Raji (cell line): ENCODE data around the gene ACVR1B.

ENCODE experiments used
- POLR2A ChIP-seq: IDR thresholded peaks from 2 replicates; pipeline ENCODE4 v1.6.1; 2011; ENCODE audit warnings: low read depth, low read length, control low read depth; ENCODE audit not compliant: insufficient read depth

Gene ACVR1B

DNA sequence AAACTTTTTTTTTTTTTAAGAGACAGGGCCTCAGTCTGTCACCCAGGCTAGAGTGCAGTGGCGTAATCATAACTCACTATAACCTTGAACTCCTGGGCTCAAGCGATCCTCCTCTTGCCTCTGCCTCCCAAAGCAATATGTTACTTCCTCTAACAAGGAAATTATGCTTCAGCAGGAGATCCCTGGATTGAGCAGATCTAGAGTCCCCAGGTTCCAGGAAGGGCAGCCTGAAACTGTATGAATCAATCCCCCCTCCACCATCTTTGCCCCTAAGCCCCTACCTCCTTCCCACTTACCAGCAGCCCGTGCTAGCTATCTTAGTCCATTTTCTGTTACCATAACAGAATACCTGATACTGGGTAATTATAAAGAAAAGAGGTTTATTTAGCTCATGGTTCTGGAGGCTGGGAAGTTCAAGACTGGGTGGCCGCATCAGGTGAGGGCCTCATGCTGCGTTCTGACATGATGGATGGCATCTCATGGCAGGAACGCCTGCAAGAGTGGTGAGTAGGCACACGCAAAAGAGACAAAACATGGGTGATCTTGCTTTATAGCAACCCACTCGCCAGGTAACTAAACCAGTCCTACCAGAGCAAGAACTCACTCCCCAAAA lies 60.2 kb downstream of the ACVR1B start:
- no peak for TF ChIP-seq POLR2A

- TF ChIP-seq POLR2A, result no peak
These were observed 62.3 kb downstream of the ACVR1B start for GRCh38 chr12:52013626-52014310.

DNA sequence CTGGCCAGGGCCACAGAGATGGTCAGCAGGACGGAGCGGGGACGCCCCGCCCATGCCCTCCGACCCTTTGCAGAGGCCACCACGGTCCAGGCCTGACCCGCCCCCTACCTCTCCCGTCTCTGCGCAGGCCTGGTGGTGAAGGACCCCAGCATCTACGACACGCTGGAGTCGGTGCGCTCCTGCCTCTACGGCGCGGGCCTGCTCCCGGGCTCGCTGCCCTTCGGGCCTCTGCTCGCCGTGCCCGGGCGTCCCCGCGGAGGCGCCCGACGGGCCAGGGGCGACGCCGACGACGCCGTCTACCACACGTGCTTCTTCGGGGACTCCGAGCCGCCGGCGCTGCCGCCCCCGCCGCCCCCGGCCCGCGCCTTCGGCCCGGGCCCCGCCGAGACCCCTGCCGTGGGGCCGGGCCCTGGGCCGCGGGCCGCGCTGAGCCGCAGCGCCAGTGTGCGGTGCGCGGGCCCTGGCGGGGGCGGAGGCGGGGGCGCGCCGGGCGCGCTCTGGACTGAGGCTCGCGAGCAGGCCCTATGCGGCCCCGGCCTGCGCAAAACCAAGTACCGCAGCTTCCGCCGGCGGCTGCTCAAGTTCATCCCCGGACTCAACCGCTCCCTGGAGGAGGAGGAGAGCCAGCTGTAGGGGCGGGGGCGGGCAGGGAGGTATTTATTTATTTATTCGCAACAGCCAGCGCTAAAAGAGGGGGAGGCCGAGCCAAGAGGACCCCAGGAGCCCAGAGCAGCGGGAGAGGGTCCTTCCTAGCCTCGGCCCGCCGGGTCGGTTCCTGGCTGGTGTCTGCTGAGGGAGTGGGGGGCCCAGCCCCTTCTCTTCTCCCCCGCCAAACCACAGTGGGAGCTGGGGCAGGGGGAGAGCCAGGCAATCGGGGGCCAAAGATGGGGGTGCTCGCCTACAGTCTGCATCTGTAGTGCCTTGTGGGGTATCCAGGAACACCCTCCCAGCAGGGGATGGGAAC lies 63.4 kb downstream of the ACVR1B start:
- TF ChIP-seq POLR2A, result no peak

DNA sequence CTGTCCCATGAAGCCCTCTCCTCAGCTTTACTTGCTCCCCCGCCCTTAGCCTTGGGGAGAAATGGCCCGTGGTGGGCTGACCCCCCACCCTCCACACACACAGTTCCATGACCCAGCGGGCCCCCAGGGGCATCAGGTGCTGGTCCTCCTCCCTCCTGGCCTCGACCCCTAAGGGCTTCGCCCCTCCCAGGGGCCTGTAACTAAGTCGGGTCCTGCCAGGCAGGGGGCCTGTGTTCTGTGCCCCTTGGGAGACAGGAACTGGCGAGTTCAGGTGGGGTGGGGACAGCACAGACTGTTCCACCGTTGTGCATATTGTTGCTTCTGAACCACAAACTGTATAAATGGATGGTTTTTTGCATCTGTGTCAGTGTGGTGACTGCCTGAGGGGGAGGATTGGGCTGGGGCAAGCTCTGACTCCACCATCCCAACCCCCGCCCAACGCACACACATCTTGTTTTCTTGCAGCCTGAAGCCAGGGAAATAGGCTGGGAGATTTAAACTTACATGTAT lies 64.1 kb downstream of the ACVR1B start:
- TF ChIP-seq POLR2A, result no peak

GRCh38 chr12:52018433-52019112 lies 67.1 kb downstream of the ACVR1B start:
- no peak for TF ChIP-seq POLR2A

DNA sequence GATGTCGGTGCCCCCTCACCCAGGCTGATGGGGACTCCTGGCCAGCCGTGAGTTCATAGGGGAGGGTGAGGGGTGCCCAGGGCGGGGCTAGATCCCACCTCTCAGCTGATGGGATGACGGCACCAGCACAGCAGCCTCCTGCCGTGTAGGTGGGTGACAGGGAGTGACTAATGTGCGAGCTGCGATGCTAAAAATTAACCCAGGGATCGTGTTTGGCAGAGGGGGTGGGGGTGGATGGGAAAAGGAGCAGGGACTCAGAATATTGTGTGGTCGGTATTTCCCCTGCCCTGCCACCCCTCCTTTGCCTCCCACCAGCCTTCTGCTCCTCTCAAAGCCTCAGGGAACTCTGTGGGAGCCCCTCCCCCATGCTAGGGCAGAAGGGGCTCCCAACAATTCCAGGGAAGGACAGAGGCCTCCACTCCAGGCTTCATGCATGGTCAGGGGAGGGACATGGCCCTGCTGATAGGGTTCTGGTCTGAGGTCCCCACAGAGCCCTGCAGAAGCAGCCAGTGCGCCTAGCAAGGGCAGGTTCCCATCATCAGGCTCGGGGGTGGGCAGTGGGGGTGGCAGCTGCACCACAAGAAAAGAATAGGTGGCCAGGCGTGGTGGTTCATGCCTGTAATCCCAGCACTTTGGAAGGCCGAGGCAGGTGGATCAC lies 67.7 kb downstream of the ACVR1B start:
- no peak for TF ChIP-seq POLR2A

DNA sequence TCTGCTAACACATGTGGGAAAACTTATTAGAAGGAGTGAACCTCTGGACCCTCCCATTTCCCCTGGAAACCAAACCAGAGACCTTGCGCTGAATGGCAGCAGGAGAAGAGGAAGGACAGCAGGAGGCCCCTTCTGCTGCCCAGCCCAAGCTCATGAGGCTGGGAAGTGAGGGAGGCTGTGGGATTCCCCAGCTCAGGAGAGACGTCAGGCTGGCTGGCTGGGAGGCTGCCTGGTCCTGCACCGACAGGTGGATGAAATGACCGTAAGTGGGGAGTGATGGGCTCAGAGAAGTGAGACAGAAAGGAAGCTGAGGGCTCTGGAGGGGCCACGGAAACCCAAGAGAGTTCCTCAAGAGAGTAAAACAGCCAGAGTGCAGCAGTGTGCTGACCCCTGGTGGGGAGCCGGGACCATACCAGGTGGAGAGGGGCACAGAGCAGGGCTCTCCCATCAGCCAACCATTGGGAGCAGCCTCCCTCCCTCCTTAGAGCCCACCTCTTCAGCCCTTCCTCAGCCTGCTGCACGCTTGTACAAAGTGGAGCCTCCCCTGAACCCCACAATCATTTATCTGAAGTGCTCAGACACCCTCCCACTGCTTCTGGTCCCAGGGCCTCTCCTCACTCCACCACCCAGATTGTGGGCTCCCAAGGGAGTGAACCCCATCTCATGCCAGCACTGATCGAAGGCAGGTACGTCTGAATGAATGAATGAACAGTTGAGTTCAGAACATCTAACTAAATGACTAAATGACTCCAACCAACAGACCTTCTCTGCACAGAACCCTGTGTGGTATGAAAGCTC lies 69.2 kb downstream of the ACVR1B start:
- TF ChIP-seq POLR2A, result no peak

DNA sequence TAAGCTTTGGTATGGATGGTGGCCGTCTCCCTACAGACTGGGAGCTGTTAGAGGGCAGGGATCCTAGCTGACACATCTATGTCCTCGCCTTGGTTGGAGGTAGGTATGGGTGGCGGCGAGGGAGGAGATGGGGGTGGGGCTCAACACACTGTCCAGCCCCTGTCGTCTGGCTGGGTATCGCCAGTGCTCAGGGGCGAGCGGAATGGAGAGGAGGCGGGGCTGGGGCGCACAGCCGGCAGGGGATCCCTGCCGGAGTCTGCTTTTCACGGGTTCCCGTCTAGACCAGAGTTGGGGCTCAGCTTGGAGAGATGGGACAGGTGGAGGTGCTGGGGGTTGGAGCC lies 71.3 kb downstream of the ACVR1B start:
- TF ChIP-seq POLR2A, result no peak

DNA sequence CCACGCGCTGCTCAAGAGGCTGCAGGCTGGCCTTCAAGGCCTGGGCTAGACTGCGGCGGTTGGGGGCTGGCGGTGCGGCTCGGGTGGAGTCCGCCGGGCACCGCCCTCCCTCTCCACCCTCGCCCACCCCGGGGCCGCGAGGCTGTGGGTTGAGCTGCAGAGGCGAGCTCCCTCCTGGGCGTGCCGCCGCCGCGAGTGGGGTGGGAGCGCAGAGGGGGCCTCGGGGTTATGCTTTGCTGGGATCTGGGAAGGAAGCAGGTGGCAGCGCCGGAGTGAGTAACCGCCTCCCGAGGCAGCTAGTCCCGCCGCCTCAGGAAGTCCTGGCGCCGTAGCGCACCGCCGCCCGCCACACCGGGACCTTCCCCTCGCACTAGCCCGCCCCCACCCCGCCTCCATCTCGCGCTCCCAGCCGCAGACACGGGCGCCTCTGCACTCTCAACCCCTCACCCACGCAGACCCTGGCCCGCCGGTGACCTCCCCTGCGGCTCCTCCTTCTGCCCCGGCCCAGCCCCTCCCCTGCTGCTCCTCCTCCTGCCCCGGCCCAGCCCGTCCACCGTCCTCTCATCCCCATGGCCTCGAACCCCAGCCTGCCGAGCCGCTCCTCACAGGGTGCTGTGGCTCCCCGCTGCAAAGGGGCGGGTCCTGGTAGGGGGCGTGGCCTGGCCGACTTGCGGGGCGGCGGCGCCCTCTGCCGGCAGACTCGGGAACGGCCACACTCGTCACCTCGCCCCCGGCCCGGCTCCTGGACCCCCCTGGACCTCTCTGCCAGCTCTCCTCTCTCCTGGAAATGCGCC lies 71.9 kb downstream of the ACVR1B start:
- TF ChIP-seq POLR2A, result no peak

DNA sequence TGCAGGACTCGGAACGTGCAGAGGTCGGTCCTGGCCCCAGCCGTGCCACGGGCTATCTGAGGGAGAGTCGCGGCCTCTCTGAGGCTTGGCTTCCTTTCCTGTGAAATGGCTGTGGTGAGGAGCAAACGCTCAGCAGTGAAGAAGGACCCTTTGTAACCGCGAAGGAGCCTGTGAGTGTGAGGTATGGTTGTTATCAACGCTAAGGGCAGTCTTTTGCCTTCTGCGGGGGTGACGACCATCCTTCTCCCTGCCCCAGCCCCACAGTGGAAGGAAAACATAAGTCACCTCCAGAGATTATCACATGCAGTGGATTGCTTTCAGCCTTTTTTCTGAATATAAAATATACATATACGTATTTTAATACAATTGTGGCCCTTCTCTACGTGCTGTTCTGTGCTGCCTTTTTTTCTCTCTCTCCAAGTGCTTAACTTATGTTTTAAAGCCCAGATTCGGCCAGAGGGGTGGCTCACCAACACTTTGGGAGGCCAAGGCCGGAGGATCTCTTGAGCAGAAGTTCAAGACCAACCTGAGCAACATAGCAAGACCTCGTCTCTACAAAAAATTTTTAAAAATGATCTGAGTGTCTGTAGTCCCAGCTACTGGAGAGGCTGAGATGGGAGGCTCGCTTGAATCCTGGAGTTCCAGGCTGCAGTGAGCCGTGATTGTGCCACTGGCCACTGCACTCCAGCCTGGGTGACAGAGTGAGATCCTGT lies 72.6 kb downstream of the ACVR1B start:
- TF ChIP-seq POLR2A, result no peak

GRCh38 chr12:52024845-52025230 lies 73.3 kb downstream of the ACVR1B start:
- no peak for TF ChIP-seq POLR2A

GRCh38 chr12:52026263-52026662 lies 74.8 kb downstream of the ACVR1B start:
- TF ChIP-seq POLR2A, result no peak
